ENCODE measurements around the gene PRKACB.

Gene PRKACB

GRCh38 chr1:84170171-84170570 lies 26.1 kb downstream of the PRKACB start:
- Mint-ChIP-seq H3K4me3 (no peak overlapping the region), H3K4me1 (peaks cover 62% of the 10 kb centered on the region), H3K27ac (no peak overlapping the region), H3K9me3 (no peaks in the 10 kb centered on the region), H3K27me3 (no peaks in the 10 kb centered on the region)
- no peak for ATAC-seq
- no peak for DNase-seq

GRCh38 chr1:84171481-84171880 lies 27.4 kb downstream of the PRKACB start:
- Mint-ChIP-seq H3K27ac (no peak overlapping the region), H3K27me3 (no peaks in the 10 kb centered on the region), H3K9me3 (no peaks in the 10 kb centered on the region), H3K4me1 (peaks cover 61% of the 10 kb centered on the region), H3K4me3 (peak overlapping the region in 1 of 2 donors; percentile 6)
- DNase-seq: no peak
- ATAC-seq: no peak

GRCh38 chr1:84174051-84174556 lies 30.0 kb downstream of the PRKACB start:
- peaks cover 42% of the 10 kb centered on the region for H3K4me1 Mint-ChIP-seq
- H3K9me3 Mint-ChIP-seq: no peaks in the 10 kb centered on the region

GRCh38 chr1:84181350-84182005 lies 37.4 kb downstream of the PRKACB start:
- peaks cover 6% of the 10 kb centered on the region for H3K4me1 Mint-ChIP-seq
- H3K4me3 Mint-ChIP-seq: no peak overlapping the region
- no peaks in the 10 kb centered on the region for H3K27me3 Mint-ChIP-seq
- ATAC-seq: no peak
- peaks cover 3 to 7% of the 10 kb centered on the region in 2 donors for H3K9me3 Mint-ChIP-seq
- H3K27ac Mint-ChIP-seq: no peak overlapping the region
- DNase-seq: no peak

More at GRCh38 chr1:84174051-84174556, 30.0 kb downstream of the PRKACB start:
- DNase-seq (no peak), ATAC-seq (no peak)
- H3K27ac Mint-ChIP-seq: no peak overlapping the region
- H3K4me3 Mint-ChIP-seq: no peak overlapping the region
- no peaks in the 10 kb centered on the region for H3K27me3 Mint-ChIP-seq

GRCh38 chr1:84190455-84190854 lies 46.4 kb downstream of the PRKACB start:
- no peak overlapping the region for H3K4me3 Mint-ChIP-seq
- ATAC-seq (no peak), DNase-seq (no peak)
- H3K27ac Mint-ChIP-seq: no peak overlapping the region
- no peaks in the 10 kb centered on the region for H3K4me1 Mint-ChIP-seq
- H3K9me3 Mint-ChIP-seq: peaks cover 19 to 34% of the 10 kb centered on the region in 2 donors
- no peaks in the 10 kb centered on the region for H3K27me3 Mint-ChIP-seq

- ATAC-seq: no peak
- Mint-ChIP-seq H3K27ac (no peak overlapping the region), H3K9me3 (peaks cover 15 to 27% of the 10 kb centered on the region in 2 donors)
These were observed 48.6 kb downstream of the PRKACB start for GRCh38 chr1:84192681-84193080.

GRCh38 chr1:84198832-84199231 lies 54.8 kb downstream of the PRKACB start:
- no peaks in the 10 kb centered on the region for H3K27me3 Mint-ChIP-seq
- H3K4me1 Mint-ChIP-seq: peaks cover 13% of the 10 kb centered on the region
- H3K27ac Mint-ChIP-seq: no peak overlapping the region
- DNase-seq (no peak), ATAC-seq (no peak)
- no peak overlapping the region for H3K4me3 Mint-ChIP-seq
- H3K9me3 Mint-ChIP-seq: peaks cover 4 to 12% of the 10 kb centered on the region in 2 donors

More at GRCh38 chr1:84192681-84193080, 48.6 kb downstream of the PRKACB start:
- Mint-ChIP-seq H3K27me3 (no peaks in the 10 kb centered on the region), H3K4me1 (no peaks in the 10 kb centered on the region), H3K4me3 (no peak overlapping the region)
- no peak for DNase-seq

GRCh38 chr1:84199257-84199656 lies 55.2 kb downstream of the PRKACB start:
- no peaks in the 10 kb centered on the region for H3K27me3 Mint-ChIP-seq
- DNase-seq: no peak
- H3K27ac Mint-ChIP-seq: no peak overlapping the region
- no peak for ATAC-seq
- peaks cover 4 to 8% of the 10 kb centered on the region in 2 donors for H3K9me3 Mint-ChIP-seq
- H3K4me1 Mint-ChIP-seq: peaks cover 13% of the 10 kb centered on the region
- H3K4me3 Mint-ChIP-seq: no peak overlapping the region

- H3K27me3 Mint-ChIP-seq: no peaks in the 10 kb centered on the region
- H3K4me3 Mint-ChIP-seq: no peak overlapping the region
- DNase-seq (no peak), ATAC-seq (no peak)
- peaks cover 13% of the 10 kb centered on the region for H3K4me1 Mint-ChIP-seq
- H3K9me3 Mint-ChIP-seq: peaks cover 4 to 7% of the 10 kb centered on the region in 2 donors
- H3K27ac Mint-ChIP-seq: peak overlapping the region in 1 of 2 donors; percentile 40
These were observed 58.1 kb downstream of the PRKACB start for GRCh38 chr1:84202126-84202525.

- peaks cover 0 to 5% of the 10 kb centered on the region in 2 donors for H3K9me3 Mint-ChIP-seq
- H3K27me3 Mint-ChIP-seq: no peaks in the 10 kb centered on the region
These were observed 62.3 kb downstream of the PRKACB start for GRCh38 chr1:84206375-84206774.

GRCh38 chr1:84208935-84209334 lies 64.9 kb downstream of the PRKACB start:
- Mint-ChIP-seq H3K27ac (no peak overlapping the region), H3K9me3 (peaks cover 0 to 5% of the 10 kb centered on the region in 2 donors), H3K27me3 (no peaks in the 10 kb centered on the region), H3K4me3 (no peak overlapping the region), H3K4me1 (peaks cover 2% of the 10 kb centered on the region)
- ATAC-seq: no peak
- no peak for DNase-seq

More at GRCh38 chr1:84206375-84206774, 62.3 kb downstream of the PRKACB start:
- no peak for ATAC-seq
- Mint-ChIP-seq H3K4me1 (peaks cover 6% of the 10 kb centered on the region), H3K4me3 (no peak overlapping the region), H3K27ac (no peak overlapping the region)
- no peak for DNase-seq

GRCh38 chr1:84214115-84214956 lies 70.3 kb downstream of the PRKACB start:
- Mint-ChIP-seq H3K4me3 (no peak overlapping the region), H3K27me3 (no peaks in the 10 kb centered on the region), H3K9me3 (peaks cover 0 to 2% of the 10 kb centered on the region in 2 donors), H3K27ac (peak overlapping the region in 1 of 2 donors; percentile 67), H3K4me1 (peaks cover 19% of the 10 kb centered on the region)
- DNase-seq (no peak), ATAC-seq (no peak)

GRCh38 chr1:84217239-84217638 lies 73.2 kb downstream of the PRKACB start:
- Mint-ChIP-seq H3K4me3 (no peak overlapping the region), H3K27me3 (no peaks in the 10 kb centered on the region), H3K9me3 (peaks cover 7 to 18% of the 10 kb centered on the region in 2 donors), H3K27ac (peak overlapping the region in 1 of 2 donors; percentile 45), H3K4me1 (peaks cover 33% of the 10 kb centered on the region)
- DNase-seq: no peak
- ATAC-seq: no peak

- H3K27me3 Mint-ChIP-seq: no peaks in the 10 kb centered on the region
- DNase-seq (no peak), ATAC-seq (no peak)
- peaks cover 47% of the 10 kb centered on the region for H3K4me1 Mint-ChIP-seq
- peaks cover 15 to 51% of the 10 kb centered on the region in 2 donors for H3K9me3 Mint-ChIP-seq
- no peak overlapping the region for H3K4me3 Mint-ChIP-seq
- H3K27ac Mint-ChIP-seq: peak overlapping the region in 1 of 2 donors; percentile 80
These were observed 79.8 kb downstream of the PRKACB start for GRCh38 chr1:84223751-84224432.

- H3K4me3 Mint-ChIP-seq: no peak overlapping the region
- H3K9me3 Mint-ChIP-seq: peaks cover 15 to 51% of the 10 kb centered on the region in 2 donors
- peaks cover 47% of the 10 kb centered on the region for H3K4me1 Mint-ChIP-seq
- H3K27ac Mint-ChIP-seq: no peak overlapping the region
- no peak for DNase-seq
- no peak for ATAC-seq
- no peaks in the 10 kb centered on the region for H3K27me3 Mint-ChIP-seq
These were observed 80.8 kb downstream of the PRKACB start for GRCh38 chr1:84224905-84225304.
